LNCAP (cell line): Measurements from ENCODE around the gene MRPL37.

Experiments used
- CTCF ChIP-seq: fragments of 450-650 bp; IDR thresholded peaks from 2 replicates; pipeline ENCODE4 v1.5.1; 2017; ENCODE audit warnings: mild to moderate bottlenecking

Gene MRPL37

GRCh38 chr1:54265126-54265525, 65.2 kb downstream of the MRPL37 start:
- TF ChIP-seq CTCF: no peak

GRCh38 chr1:54265659-54266058, 65.7 kb downstream of the MRPL37 start:
- no peak for TF ChIP-seq CTCF

GRCh38 chr1:54266195-54266594, 66.2 kb downstream of the MRPL37 start:
- TF ChIP-seq CTCF: no peak

- no peak for TF ChIP-seq CTCF
Observed at GRCh38 chr1:54266908-54267307, 66.9 kb downstream of the MRPL37 start.
